ENCODE results near the gene CDH23.
"Not testable (repeated sequence)": the region's sequence is repeated elsewhere in the genome, so short reads cannot be mapped to it uniquely, and the experiment has no call there.

Gene CDH23

DNA sequence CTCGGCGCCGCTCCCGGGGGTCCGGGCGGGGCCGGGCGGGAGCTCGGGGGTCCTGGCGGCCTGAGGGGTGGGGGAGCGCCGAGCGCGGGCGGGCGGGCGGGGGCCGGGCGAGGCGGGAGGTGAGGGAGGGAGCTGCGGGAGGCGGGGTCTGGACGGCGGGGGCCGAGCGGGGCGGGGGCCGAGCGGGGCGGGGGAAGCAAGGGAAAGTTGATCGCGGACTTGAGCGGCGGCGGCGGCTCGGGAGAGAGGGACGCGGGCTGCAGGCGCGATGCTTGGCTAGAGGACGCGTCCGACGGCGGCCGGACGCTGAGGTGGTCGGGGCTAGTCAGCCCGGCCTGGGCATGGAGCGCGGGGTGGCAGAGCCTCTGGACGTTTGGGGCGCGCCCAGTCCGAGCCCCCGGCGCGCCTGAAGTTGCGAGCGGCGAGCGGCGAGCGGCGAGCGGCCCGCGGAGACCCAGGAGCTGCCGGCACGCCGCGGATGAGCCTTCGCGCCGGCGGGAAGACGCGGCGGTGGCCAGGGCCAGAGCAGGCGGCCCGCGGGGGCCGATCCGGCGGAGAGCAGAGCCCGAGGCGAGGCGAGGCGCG lies at the start of gene CDH23:
Gene CDH23, plus strand, starts transcription at position 210 of the 585 bp plus-strand sequence. CDS start 42,912 bp downstream, outside the sequence.
- in situ Hi-C loops (cut with HindIII; ENCODE audit: low sequenced_read_pairs): loop anchor here (25.0 kb wide), 2 partner anchors 315 to 440 kb away; partner anchors contain the start of gene C10orf105

DNA sequence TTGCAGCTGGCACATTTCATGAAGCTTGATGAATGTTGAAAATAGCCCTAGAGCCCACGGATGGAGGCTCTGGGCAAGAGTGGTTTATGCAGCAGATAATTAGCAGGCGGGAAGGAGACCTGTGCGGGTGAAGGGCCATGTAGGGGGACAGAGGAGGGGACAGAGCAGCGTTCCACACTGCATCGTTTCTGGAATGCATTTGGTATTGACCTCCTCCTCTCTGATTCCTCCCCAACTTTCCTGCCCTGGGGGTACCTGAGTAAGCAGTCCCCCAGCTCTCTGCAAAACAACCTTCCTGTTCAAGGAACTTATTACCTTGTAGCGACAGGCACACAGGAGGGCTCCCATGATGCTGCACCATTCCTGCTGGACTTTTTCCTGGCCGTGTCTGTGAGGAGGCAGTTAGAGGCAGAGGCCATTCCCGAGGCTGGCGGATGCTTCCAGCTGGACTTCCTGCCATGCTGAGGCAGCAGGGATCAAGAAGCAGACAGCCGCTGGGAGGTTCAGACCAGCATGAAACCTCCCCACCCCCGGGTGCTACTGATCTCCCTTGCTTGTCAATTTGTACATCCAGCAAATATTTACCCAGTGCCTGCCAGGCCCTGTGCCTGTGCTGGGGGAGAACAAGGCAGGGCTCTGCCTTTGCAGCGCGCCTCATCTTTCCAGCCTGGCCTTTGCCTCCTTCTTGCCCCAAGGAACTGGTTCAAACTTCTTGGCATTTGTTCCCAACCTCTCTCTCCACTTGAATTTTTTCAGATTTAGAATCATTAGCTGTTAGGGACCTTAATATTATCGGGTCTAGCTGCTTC lies 48.9 kb upstream of the CDH23 start:
- in situ Hi-C loops (cut with HindIII; ENCODE audit: low sequenced_read_pairs): no loop called here

DNA sequence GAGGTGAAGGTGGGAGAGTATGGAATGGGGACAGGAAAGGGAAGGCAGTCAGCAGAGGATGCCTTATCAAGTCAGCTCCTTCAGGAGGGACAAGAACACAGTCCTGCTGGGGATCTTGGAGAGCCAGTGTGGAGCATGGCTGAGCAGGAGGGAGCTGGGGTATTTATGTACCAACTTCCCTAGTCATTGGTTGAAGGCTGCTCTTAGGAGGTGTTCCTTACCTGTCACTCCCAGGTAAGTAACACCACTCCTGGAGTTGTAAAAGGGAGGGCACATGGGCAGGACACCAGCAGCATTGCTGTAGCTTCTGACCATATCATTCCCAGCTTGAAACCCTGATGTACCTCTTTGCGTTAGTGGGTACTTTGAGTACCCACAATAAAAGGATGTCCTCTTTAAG lies 47.9 kb upstream of the CDH23 start:
- in situ Hi-C loops (cut with HindIII; ENCODE audit: low sequenced_read_pairs): no loop called here

DNA sequence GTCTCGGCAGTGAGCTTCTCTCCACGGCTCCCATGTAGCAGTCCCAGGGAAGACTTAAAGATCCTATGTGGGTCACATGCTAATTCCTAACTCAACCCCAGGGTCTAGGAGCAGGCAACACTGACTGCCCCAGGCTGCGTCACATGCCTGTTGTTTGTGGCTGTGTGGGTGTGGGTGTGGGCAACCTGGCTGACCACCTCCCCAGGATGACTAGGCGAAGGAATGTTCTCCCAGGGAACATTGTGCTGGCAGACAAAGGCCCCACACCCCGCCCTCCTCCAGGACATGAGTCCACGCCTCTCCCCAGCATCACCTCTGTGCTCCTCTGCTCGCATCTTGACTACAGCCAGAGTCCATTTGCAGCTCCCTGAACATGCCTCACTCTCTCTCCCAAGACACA lies 47.3 kb upstream of the CDH23 start:
- in situ Hi-C loops (cut with HindIII; ENCODE audit: low sequenced_read_pairs): no loop called here

DNA sequence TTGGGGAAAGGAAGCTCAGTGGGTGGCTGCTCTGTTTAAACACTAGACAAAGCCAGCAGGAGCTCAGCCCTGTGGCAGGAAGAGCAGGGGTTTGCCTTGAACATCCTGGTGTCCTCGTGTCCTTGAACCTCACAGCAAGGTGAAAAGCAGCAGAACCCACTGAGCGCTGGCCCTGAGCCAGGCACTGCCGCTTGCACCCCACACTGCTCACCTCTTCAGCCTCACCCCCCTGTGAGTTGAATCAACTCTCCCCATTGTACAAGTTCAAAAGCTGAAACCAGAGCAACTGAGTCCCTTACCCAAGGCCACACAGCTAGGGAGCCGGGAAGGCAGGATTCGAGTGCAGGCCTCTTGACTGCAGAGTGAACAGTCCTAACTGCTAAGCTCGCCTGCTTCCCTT lies 45.6 kb upstream of the CDH23 start:
- in situ Hi-C loops (cut with HindIII; ENCODE audit: low sequenced_read_pairs): no loop called here

DNA sequence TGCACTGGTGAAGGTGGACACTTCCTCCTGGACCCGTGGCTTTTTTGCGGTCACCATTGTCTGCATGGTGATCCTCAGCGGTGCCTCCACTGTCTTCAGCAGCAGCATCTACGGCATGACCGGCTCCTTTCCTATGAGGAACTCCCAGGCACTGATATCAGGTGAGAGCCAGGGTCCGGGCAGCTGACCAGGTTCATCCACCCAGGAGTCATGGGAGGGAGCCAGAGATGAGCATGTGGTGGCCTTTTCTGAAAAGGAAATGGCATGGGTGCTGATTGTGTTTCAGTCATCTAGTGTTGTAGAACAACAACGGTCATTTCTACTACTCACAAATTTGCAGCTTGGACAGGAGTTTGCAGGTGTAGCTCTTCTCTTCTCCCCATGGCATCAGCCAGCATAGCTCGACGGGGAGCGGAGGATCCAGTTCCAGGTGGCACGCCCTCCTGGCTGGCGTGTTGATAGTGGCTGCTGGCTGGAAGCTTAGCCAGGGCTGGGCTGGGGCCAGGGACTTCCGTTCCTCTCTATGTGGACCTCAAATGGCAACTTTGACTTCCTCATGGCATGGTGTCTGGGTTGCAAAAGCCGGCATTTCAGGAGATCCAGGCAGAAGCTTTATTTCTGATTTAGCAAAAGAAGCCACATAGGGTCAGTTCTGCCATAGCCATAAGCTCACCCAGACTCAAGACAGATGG lies 44.9 kb upstream of the CDH23 start:
- in situ Hi-C loops (cut with HindIII; ENCODE audit: low sequenced_read_pairs): no loop called here

DNA sequence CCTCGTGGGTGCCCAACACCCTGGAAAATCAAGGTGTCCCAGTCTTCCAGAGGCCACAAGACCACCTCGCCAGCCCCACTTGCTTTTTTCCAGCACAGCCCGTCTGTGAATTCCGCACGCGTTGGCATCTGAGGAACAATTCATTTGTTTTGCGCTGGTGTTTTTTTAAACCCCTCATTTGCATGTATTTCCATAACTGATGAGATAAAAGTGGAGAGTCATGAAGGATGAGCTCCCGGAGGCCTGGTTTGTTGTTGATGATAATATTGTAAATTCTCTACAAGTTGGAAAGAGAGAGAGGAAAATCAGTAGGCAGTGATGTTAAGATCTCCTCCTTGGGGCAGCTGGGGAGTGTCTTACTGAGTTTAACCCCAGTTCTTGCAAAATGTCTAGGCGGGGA lies 43.1 kb upstream of the CDH23 start:
- in situ Hi-C loops (cut with HindIII; ENCODE audit: low sequenced_read_pairs): no loop called here

DNA sequence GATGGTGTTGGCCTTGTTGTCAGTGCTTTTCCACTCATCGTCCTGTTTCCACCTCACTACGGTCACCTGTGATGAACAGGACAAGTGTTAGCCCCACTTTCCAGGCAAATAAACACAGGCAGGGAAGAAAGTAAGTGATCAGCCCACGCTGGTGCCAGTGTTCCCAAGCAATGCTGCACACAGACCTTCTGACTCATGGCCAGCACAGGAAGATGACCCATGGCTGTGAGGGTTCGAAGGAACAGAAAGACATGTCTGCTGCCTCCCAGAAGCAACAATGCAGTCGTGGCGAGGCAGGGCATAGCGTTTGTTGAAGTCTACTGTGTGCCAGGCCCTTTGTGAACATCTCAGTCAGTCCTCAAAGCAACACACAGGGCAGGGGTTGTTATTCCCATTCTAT lies 41.9 kb upstream of the CDH23 start:
- in situ Hi-C loops (cut with HindIII; ENCODE audit: low sequenced_read_pairs): no loop called here

DNA sequence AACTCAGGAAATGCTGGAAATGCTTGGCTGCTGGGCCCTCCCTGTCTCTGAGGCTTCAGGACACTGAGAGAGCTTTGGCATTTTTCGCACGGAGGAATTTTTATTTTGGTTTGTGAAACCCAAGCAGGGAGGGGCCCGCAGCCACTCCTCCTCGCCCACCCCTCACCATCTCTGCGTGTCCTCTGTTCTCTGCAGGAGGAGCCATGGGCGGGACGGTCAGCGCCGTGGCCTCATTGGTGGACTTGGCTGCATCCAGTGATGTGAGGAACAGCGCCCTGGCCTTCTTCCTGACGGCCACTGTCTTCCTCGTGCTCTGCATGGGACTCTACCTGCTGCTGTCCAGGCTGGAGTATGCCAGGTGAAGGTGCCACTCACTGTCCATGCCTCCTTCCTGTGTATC lies 40.8 kb upstream of the CDH23 start:
- in situ Hi-C loops (cut with HindIII; ENCODE audit: low sequenced_read_pairs): no loop called here

DNA sequence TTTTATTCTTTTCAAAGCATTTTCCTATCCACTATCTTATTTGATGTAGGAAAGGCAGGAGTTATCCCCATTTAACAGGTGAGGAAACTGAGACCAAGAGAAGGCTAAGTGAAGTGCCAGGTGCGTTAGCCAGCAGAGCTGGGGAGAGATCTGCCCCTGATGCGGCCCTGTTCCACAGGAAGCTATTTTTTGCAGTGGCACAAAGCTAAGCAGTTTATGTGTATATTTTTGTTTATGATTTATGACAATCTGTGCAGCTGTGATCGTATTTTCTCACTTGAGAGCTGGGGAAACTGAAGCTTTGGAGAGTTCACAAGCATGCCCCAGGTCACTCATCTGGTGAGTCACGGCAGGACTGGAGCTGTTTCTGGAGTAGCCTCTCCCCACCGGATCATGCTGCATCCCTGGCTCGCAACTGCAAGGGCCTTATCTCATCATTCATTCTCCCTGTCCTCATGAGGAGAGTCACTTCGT lies 38.9 kb upstream of the CDH23 start:
- in situ Hi-C loops (cut with HindIII; ENCODE audit: low sequenced_read_pairs): no loop called here

DNA sequence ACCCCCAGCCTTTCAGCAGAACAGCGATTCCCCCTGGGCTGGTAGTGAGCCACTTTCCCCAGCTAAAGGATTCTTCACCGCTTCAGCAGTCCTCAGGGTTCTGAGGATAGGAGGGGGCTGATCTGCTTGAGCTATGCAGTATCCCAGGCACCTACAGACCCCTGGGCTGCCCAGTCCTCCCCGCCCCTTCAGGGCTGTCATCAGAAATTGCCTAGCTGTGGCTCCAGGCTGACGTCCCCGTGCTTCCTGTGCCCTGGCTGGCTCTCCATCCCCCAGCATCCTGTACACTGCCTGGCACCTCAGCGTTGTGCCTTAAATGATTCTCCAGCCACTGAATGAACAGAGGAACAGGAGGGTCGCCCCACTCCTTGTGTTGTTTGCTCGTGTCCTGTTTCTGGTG lies 38.4 kb upstream of the CDH23 start:
- in situ Hi-C loops (cut with HindIII; ENCODE audit: low sequenced_read_pairs): no loop called here

DNA sequence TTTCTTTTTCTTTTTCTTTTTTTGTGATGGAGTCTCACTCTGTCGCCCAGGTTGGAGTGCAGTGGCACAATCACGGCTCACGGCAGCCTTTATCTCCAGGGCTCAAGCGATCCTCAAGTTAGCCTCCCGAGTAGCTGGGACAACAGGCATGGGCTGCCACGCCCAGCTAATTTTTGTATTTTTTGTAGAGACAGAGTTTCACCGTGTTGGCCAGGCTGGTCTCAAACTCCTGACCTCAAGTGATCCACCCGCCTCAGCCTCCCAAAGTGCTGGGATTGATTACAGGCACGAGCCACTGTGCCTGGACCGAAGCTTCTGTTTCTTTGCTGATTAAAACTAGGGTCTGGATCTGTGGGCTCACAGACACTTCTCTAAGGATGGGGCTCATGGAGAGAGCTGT lies 37.8 kb upstream of the CDH23 start:
- in situ Hi-C loops (cut with HindIII; ENCODE audit: low sequenced_read_pairs): not testable (repeated sequence)

DNA sequence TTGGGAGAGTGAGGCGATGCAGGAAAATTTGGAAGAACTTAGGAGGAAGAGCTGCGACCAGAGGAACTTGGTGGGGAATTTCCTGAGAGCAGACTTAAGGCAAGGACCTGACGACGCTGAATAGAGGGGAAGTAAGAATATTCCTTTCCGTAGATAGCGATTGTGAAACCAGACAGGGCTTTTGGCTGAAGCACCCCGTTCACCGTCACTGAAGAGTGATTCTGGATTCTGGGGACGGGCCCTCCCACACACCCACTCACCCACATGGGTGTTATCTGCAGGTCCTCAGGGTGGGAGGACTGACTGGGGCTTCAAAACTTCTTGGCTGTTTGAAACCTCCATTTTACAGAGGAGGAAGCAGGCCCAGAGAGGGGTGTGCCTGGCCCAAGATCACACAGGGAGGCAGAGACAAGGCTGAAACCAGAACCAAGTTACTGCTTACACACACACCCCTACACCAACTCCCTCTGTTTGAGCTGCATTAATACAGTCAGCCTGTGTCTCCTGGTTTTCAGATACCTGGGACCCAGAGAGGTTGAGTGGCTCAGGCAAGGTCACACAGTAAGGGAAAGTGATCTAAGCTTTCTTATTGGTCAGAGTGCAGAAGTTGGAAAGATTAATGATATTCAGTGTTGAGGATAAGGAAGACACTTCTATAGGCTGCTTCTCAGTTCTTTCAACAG lies 37.2 kb upstream of the CDH23 start:
- in situ Hi-C loops (cut with HindIII; ENCODE audit: low sequenced_read_pairs): no loop called here

DNA sequence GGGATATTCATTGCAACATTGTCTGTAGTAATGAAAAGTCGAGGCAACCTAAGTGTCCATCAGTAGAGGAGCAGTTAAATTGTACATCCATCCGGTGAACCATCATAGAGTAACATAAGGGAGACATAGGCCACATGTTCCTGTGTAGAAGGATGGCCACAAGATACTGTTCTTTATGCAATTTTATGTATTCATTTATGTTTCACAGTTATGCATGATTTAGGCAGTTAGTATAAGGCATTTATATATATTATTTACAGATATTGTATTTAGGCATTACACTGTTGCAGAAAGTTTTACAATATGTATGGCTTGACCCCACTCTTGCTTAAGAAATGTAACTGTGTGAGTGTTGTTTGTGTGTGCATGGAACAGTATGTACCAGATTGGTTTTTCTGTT lies 36.0 kb upstream of the CDH23 start:
- in situ Hi-C loops (cut with HindIII; ENCODE audit: low sequenced_read_pairs): no loop called here

DNA sequence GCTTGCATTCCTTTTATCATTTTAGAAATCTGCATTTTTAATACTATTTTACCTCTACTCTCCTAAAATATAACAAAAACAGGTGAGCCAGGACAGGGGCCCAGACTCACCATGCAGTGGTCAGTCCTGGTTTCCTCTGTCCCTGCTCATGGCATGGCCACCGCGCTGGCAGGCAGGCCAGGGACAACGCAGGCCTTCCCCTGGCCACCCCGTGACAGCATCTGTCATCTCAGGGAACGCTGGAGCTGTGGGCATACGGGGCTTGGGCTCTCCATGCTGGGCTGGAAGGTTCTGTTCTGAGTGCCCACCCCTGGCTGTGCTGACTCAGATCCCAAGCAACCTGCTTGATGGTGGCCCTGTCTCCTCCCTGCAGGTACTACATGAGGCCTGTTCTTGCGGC lies 35.1 kb upstream of the CDH23 start:
- in situ Hi-C loops (cut with HindIII; ENCODE audit: low sequenced_read_pairs): no loop called here

DNA sequence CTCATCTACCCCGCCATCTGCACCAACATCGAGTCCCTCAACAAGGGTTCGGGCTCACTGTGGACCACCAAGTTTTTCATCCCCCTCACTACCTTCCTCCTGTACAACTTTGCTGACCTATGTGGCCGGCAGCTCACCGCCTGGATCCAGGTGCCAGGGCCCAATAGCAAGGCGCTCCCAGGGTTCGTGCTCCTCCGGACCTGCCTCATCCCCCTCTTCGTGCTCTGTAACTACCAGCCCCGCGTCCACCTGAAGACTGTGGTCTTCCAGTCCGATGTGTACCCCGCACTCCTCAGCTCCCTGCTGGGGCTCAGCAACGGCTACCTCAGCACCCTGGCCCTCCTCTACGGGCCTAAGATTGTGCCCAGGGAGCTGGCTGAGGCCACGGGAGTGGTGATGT lies 34.6 kb upstream of the CDH23 start:
- in situ Hi-C loops (cut with HindIII; ENCODE audit: low sequenced_read_pairs): no loop called here

DNA sequence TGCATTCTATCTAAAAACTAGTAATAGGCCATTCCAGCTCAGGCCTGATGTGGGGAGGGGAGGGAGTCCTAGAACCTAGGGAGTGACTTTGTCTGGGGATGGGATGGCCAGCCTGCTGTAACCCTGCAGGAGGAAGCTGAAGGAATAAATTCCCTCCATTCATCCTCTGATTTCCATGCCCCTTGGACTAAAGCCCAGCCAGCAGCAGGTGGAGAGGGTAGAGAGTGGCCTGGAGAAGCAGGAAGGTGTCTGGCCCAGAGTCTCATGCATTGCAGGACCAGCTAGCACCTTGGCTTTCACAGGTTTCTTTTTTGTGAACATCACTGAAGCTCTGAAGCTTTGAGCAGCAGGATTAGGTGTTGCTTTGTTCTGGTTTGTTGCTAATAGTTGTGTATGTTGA lies 32.8 kb upstream of the CDH23 start:
- in situ Hi-C loops (cut with HindIII; ENCODE audit: low sequenced_read_pairs): no loop called here

DNA sequence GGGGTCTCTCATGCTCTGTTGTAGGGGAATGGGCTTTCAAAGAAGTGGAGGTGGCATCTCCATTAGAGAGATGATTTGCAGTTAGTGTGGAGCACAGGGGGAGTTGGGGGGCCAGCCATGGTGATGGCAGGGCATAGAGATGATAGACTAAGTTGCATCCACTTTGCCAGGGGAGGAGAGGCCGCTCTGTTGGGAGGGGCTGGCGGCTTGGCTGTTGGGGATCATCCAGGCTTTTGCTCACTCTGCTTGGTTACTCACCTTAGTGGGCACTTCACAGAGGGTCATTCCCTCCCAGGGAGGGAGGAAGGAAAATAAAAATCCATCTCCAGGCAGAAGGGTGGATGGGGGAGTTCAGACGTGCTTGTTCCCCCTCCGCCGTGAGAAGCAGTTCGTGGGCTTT lies 31.4 kb upstream of the CDH23 start:
- in situ Hi-C loops (cut with HindIII; ENCODE audit: low sequenced_read_pairs): no loop called here

DNA sequence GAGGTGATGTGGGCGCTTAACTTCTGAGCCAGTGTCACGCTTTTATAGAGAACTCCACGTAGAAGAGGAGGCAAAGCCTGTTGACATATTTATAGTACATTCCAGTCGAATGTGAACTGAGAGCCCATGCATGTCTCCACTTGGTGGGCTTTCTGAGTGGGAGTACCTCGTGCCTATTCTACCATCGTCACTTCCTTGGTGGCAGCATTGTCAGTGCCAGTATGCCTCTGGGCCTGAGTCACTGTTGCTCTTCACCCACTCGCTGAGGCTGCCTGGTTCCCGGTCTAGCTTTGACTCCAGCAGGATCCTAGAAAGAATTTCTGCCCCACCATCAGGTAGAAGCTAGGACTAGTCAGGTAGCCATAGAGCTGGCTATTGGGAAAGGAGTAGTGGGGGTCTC lies 30.0 kb upstream of the CDH23 start:
- in situ Hi-C loops (cut with HindIII; ENCODE audit: low sequenced_read_pairs): no loop called here

DNA sequence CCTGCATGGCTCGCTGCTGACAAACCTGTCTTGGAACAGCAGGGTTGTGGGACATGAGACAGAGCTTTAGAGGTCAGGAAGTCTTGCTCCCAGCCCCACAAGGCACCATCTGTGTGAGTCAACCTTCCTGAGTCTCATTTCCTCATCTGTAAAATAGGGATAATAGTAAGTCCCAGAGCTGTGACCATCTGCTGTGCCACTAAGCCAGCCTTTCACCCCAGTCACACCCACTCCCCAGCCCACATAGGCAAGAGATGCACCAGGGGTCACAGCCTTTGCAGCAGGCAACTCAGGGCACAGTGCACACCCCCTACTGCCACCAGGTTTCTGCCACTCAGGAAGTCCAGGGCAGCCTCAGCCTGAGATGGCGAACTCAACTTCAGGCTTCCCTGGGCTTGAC lies 29.4 kb upstream of the CDH23 start:
- in situ Hi-C loops (cut with HindIII; ENCODE audit: low sequenced_read_pairs): no loop called here

DNA sequence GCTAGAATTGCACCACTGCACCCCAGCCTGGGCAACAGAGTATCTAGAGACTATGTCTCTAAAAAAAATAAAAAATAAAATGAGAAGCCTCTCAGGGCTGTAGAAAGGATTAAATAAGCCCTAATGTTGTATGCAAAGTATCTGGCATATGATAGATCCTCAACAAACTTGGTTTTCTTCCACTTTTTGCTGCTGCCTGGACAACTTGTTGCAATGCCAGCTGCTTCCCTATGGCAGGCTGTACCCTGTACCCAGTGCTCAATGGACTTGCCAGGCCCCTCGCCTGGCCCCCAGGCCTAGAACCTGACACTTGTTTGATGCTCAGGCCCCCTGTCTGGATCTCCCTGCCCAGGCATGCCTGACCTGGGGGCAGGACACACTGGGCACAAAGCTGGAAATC lies 28.5 kb upstream of the CDH23 start:
- in situ Hi-C loops (cut with HindIII; ENCODE audit: low sequenced_read_pairs): no loop called here
